Hepatocyte (in vitro differentiated cells): ENCODE data around the gene LRP3.

ENCODE experiments used
- CTCF ChIP-seq: fragments of 200-600 bp; sonication (generic); IDR thresholded peaks from 2 replicates; pipeline ENCODE4 v1.5.1; 2016; ENCODE audit warnings: antibody characterized with exemption, mild to moderate bottlenecking; ENCODE audit not compliant: poor library complexity
- EZH2 ChIP-seq: fragments of 200-600 bp; sonication (generic); IDR thresholded peaks from 2 replicates; pipeline ENCODE4 v1.6.1; 2016; ENCODE audit warnings: antibody characterized with exemption, mild to moderate bottlenecking, borderline replicate concordance

GRCh38 chr19:33247441-33247819 is 53.3 kb downstream of the LRP3 start:
- TF ChIP-seq CTCF (no peak), EZH2 (no peak)
